HG03354 (cell line): ENCODE results near the gene AR.
"Not testable (repeated sequence)": the region's sequence is repeated elsewhere in the genome, so short reads cannot be mapped to it uniquely, and the experiment has no call there.

Experiments used
- ATAC-seq: cut with Tn5 transposase; IDR thresholded peaks from one replicate; pipeline ENCODE4 v1.9.1; 2021; ENCODE audit warnings: mild to moderate bottlenecking; ENCODE audit not compliant: unreplicated experiment, poor library complexity, severe bottlenecking

The AR gene

DNA sequence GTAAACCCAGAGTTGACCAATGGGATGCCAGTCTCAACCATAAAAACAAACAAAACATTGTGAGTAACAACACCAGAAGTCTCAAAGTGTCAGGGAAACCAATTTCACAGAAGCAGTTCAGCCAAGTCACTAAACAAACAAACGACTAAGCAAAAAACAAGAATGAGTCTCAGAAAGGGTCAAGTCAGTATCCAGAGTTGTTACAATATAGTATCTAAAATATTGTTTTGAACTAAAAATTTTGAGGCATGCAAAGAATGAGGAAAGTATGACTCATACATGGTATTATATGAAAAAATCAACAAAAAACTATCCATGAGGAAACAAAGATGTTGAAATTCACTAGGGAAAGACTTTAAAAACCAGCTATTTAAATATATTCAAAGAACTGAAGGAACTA, 70.6 kb downstream of the AR start:
- no peak for ATAC-seq

DNA sequence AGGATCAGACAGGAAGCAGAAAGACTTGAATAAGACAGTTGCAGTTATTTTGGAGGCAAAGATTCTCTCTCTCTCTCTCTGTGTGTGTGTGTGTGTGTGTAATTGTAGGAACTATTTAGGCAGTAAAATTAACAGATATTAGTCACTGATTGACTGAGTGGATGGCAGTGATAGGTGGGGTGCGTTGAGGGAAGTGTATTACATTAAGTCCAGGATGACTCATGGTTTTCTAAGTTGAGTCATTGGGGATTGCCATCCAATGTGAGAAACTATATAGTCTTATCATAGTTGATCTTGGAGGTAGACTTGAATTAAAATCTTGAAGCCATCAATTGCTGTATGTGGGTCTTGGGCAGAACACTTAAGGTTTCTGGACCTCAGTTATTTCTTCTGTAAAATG, 75.4 kb downstream of the AR start:
- ATAC-seq, result peak; percentile 89

- ATAC-seq, result no peak
Observed at GRCh38 chrX:67622053-67622585, 78.3 kb downstream of the AR start.

- ATAC-seq, result no peak
Observed at GRCh38 chrX:67624325-67624724, 80.5 kb downstream of the AR start.

DNA sequence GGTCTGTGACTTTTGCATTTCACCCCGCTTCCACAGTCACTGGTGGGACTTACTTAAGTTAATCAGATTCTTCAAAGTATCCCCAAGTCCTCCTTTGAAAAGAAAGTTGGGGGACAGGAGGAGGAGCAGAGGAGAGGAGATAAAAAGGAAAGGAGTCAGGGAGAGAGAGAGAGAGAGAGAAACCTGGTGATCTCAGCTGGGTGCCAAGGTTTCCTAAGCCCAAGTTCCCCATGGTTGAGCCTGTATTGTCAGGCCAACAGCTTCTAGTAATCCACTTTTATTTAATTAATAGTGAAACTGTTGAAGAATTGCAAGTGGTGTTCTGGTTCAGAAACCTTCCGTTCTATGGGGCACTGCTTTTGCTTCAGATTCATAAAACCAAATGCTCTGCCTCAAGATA, 91.6 kb downstream of the AR start:
- no peak for ATAC-seq

GRCh38 chrX:67636532-67636931, 92.7 kb downstream of the AR start:
- ATAC-seq, result no peak

GRCh38 chrX:67637293-67637692, 93.5 kb downstream of the AR start:
- not testable (repeated sequence) for ATAC-seq

GRCh38 chrX:67648361-67648760, 104.5 kb downstream of the AR start:
- ATAC-seq, result no peak

GRCh38 chrX:67651437-67652142, 107.8 kb downstream of the AR start:
- ATAC-seq, result peak; percentile 47

DNA sequence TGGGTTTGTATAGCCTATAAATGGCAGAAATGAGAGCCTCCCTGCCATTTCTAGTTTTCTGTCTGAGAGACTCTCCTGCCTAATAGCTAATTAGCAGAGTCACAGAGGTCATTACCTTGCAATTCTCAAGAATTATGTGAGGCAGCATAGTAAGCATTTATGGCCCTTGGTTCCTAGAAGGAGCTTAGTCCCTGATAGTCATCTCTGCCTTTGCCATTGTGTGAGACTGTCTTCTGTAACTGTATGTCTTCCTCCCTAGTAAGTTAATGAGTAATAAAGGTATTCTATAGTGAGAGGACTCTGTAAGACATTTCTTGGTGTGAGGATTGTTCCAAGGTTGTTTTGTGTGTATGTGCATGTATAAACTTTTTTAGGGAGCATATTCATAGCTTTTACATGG, 108.7 kb downstream of the AR start:
- no peak for ATAC-seq

- ATAC-seq, result no peak
Observed at GRCh38 chrX:67654301-67654700, 110.5 kb downstream of the AR start.

DNA sequence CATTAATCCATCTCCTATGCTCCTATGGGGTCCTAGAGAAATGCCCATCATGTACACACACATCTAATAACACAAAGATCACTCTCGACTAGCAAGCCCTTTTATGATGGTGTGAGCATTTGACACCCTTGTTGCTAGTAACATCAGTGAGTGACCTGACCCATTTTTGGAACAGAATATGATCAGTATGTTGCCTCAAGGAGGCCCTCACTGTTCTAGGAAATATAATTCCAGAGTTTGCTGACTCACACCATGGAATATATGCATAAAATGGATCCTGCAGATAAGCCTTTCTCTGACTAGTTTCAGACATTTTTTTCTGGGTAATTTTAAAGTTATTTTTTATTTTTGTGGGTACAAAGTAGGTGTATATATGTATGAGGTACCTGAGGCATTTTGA, 121.8 kb downstream of the AR start:
- no peak for ATAC-seq

DNA sequence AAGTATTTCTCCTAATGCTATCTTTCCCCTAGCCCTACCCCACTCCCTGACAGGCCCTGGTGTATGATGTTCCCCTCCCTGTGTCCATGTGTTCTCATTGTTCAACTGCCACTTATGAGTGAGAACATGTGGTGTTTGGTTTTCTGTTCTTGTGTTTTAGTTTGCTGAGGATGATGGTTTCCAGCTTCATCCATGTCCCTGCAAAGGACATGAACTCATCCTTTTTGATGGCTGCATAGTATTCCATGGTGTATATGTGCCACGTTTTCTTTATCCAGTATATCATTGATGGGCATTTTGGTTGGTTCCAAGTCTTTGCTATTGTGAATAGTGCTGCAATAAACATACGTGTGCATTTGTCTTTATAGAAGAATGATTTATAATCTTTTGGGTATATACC, 126.9 kb downstream of the AR start:
- not testable (repeated sequence) for ATAC-seq

- ATAC-seq, result no peak
Observed at GRCh38 chrX:67673741-67674274, 130.0 kb downstream of the AR start.

- no peak for ATAC-seq
Observed at GRCh38 chrX:67674741-67675140, 130.9 kb downstream of the AR start.

- ATAC-seq, result no peak
Observed at GRCh38 chrX:67684136-67684535, 140.3 kb downstream of the AR start.

- ATAC-seq, result no peak
Observed at GRCh38 chrX:67692246-67692645, 148.4 kb downstream of the AR start.

DNA sequence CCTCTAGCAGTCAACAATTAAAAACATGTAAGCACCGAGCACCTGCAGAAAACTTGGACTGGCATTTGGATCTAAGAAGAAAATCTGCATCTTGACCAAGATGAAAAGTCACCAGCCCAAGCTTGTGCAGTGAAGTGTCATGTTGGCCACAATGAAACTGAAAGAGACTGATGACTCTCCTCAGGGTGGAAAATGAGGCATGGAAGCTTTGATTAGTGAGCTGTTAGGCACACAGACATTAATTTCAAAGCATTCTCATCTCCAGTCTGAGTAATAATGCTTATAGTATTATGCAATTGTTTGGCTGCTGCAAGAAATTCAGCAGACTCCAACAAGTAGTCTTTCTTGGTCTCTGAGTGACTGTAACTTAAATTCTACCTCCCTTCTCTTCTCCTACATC, 150.1 kb downstream of the AR start:
- ATAC-seq, result no peak

DNA sequence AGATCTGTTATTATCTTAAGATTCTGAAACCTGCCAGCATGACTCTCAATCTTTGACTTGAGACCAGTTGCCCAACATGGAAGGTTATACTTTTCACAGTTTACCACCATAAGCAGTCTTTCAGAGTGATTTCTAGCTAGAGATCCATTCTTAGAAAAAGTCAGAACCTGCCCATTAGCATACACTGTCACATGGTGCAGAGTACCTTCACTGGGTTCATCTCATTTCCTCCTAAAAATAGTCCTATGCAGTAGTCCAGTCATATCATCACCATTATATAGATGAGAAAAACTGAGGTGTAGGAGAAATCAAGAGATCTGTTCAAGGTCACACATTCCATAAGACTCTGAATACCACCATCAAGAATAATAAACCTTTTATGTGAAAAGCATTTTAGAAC, 153.6 kb downstream of the AR start:
- no peak for ATAC-seq

DNA sequence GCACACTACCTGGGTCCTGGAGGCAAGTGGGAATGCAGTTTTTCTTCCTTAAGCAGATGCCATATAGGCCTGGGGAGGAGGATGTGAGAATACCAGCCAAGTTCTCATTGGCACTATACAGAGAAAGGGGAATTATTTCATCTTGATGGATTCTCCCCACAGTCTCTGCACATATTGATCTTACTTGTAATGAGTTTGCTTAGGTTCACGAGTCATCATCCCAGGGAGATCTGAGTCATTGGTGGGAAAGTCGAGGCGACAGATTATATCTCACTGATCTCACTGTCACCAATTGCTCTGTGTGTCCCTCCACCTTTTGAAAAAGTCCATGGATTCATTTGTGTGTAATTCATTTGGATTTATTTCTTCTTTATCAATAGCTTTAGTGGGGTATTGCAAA, 156.8 kb downstream of the AR start:
- no peak for ATAC-seq

GRCh38 chrX:67714004-67714403, 170.2 kb downstream of the AR start:
- ATAC-seq, result no peak

DNA sequence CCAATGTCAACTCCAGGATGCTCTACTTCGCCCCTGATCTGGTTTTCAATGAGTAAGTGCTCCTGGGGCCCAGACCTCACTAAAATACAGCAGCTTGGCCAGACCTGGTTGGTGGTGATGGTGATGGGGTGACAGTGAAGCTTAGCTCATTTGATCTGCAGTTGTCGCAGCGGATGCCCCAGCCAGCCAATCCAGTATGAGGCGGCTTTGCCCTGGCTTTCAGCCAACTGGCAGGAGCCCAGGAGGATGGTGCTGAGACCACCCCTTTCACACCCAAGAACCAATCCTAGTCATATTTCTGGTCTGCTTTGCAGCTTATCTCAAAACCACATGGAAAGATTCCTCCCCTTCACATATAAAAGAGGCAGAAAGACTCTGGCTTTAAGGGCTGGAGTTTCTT, 173.8 kb downstream of the AR start:
- ATAC-seq, result no peak
